NCI-H1092 treated with DMSO at 0.1 percent for 48 hours (cell line): ENCODE measurements around the gene FICD.

ENCODE experiments used
- DNase-seq: peaks from one replicate; lab custom pipeline; 2025; lab: John Stamatoyannopoulos, UW

The FICD gene

DNA sequence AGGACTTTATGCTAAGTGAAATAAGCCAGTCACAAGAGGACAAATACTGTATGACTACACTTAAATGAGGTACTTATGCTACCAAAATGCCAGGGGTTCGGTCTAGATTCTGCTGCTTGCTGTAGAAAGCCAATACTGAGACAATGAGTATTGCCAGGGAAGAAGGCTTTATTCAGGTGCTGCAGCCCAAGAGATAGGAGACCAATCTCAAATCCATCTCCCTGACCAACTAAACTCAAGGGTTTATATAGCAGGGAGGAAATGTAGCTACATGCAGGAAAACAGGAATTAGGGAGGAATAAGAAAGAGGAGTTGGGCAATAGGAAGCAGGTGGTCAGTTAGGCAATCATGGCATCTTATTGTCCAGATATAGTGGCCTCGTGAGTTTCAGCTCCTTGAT is 12.2 kb upstream of the FICD start:
- no peak for DNase-seq

DNA sequence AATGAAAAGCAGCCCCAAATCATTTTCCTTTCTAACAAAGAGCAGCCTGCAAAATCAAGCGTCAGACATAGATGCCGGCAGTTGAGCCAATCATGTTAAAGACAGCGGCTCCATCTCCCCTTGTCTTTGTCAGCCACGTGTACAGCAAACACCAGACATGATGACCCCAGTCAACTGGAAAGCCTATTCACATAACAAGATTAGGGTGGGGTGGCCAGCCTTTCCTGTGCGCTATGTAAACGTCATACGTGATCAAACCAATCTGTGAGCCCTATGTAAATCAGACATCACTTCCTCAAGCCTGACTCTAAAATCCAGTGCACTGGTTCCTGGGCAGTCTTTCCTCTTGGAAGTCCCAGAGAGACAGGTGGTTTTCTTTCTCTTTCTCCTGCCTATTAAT is 9.9 kb upstream of the FICD start:
- no peak for DNase-seq

- no peak for DNase-seq
These were observed 7.0 kb upstream of the FICD start for GRCh38 chr12:108507971-108508642.

GRCh38 chr12:108509806-108510205 is 5.3 kb upstream of the FICD start:
- no peak for DNase-seq

DNA sequence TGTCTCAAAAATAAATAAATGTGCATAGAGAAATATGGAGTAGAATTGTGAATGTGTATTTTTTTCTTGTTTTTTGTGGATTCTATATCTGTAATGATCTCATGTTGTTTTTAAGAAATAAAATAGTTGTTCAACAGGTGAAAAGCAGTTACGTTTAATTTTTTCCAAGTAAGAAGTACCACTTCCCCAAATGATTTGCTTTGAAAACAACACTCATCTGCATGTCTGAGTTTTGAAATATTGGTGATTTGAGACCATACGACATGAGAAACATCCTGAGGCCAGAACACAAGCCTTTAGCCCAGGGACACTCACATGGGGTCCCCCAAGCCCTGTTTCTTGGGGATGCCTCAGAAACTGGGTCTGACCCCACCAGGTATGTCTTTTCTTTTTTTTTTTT is 4.2 kb upstream of the FICD start:
- no peak for DNase-seq

- peak; percentile 19 for DNase-seq
These were observed 3.2 kb upstream of the FICD start for GRCh38 chr12:108511633-108512540.

- no peak for DNase-seq
These were observed 557 bp upstream of the FICD start for GRCh38 chr12:108514468-108514972.

- no peak for DNase-seq
These were observed 839 bp downstream of the FICD start for GRCh38 chr12:108515916-108516315.

- DNase-seq, result no peak
These were observed 1.6 kb downstream of the FICD start for GRCh38 chr12:108516511-108517275.

DNA sequence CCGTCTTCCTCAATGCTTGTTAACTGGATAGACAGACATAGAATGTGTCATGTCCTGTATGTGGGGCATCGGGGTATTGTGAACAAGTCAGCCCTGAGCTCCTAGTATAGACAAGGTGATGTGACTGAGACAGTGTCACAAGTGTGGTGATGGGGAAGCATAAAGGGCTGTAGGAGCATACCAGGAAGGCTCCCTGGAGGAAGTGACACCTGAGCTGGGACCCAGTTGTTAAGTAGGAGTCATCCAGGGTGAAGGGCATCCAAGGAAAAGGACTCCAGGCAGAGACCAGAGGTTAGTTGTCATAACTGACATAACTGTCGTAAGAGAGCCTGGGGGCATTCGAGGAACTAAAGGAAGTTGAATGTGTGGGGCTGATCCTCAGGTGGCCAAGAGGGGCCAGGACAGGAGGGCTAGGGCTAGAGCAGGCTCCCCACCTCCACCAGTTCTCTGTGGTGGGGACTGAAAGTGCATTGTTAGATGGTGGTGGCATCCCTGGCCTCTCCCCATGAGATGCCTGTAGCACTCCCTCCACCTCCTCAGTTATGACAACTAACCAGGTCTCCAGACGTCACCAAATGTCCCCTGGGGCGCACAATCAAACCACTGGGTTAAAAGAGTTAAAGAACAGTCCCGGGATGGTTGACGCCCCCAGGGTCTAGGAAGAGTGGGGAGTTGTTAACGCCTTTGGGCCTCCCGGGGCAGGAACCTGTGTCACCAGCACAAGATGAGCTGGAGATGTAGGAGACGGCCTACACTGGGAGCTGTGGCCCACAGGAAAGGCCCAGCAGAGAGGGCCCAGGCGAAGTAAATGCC is 2.4 kb downstream of the FICD start:
- no peak for DNase-seq

DNA sequence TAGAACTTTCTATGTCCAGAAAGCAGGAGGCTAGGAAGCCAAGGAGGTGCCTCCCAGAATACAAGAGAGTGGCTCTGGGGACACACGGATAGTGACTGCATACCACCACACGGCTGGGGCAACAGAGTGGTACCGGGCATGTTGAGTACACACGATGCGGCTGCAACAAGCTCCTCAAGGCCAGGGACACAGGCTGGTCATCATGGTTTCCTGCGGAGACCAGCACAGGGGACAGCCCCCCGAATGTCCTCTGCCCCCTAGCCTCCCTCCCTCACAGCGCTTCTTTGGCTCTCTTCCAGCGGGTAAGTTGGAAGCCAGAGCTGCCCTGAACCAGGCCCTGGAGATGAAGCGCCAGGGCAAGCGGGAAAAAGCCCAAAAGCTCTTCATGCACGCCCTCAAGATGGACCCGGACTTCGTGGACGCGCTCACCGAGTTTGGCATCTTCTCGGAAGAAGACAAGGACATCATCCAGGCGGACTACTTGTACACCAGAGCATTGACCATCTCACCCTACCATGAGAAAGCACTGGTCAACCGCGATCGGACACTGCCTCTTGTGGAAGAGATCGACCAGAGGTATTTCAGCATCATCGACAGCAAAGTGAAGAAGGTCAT is 3.1 kb downstream of the FICD start:
- DNase-seq, result no peak

- DNase-seq, result no peak
These were observed 3.8 kb downstream of the FICD start for GRCh38 chr12:108518716-108519496.

GRCh38 chr12:108519558-108519957 is 4.5 kb downstream of the FICD start:
- DNase-seq, result no peak

GRCh38 chr12:108523365-108523764 is 8.3 kb downstream of the FICD start:
- DNase-seq, result no peak

DNA sequence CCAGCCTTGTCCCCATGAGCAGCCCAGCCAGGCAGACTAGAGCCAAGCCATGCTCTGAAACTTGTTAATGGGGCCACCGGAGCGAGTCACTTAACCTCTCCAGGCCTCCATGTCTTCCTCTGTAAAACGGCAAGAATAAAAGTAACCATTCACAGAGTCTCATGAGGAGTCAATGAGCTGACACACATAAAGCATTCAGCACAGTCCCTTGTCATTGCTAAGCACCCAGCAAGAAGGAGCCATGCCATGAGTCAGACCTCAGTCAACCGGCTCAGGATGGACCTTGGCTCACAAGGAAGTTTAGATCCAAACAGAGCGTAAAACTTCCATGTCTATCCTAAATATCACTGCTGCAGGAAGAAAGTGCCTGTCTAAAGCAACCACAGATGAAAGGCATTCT is 10.6 kb downstream of the FICD start:
- DNase-seq, result no peak

- DNase-seq, result no peak
These were observed 11.5 kb downstream of the FICD start for GRCh38 chr12:108526482-108527165.

DNA sequence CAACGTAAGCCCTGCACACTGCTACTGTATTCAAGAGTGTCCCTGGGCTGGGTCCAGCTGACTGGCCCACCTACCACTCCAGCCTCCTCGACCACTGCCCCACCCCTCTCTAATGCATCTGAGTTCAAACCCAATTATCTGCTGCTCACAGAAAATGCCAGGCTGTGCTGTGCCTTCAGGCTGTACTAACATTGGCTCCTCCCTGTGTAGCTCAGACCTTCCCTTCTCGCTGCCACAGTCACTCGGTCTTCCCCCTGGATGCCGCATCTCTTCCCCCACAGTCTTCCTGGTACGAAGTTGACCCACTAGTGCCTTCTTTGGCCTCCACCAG is 12.1 kb downstream of the FICD start:
- DNase-seq, result no peak

DNA sequence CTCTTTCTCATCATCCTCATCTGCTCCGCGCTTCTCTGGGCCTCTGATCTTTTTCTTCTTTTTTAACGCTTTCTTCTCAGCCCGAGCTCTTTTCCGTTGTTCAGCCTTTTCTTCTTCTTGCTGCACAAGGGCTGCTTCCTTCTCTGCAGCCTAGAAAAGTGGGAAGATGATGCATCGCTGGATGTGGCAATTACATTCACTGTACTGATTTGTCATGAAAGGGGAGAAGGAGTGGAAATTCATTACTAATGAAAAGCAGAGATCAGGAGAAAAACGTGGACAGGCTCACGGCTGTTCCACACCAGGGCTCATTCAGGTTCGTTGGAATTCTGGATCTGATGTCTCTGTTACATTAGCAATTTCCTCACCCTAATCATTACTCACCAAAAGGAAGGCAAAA is 15.1 kb downstream of the FICD start:
- DNase-seq, result no peak

GRCh38 chr12:108531929-108532848 is 17.1 kb downstream of the FICD start:
- DNase-seq, result peak; percentile 52
